Neutrophil (primary cell): ENCODE data around the gene WARS2.

ENCODE experiments used
- H3K27ac ChIP-seq: fragments of 200-600 bp; sonication (generic); 2 replicates; pipeline ENCODE4 v1.5.1; 2016; ENCODE audit warnings: mild to moderate bottlenecking, moderate library complexity
- H3K27me3 ChIP-seq: fragments of 200-600 bp; sonication (generic); 2 replicates; pipeline ENCODE4 v1.6.0; 2016; ENCODE audit warnings: mild to moderate bottlenecking
- H3K36me3 ChIP-seq: fragments of 200-600 bp; sonication (generic); 2 replicates; pipeline ENCODE4 v1.5.1; 2017
- H3K4me1 ChIP-seq, 2 experiments: fragments of 200-600 bp in 1 of 2; sonication (generic) in 1 of 2; 1 replicate in 1 of 2; 2 replicates in 1 of 2; pipeline versions ENCODE4 v1.5.1 to v1.6.1; 2013 to 2016; ENCODE audit warnings: low read depth in 1 of 2, low read length in 1 of 2, mild to moderate bottlenecking in 1 of 2, moderate library complexity in 1 of 2; ENCODE audit not compliant: control insufficient read depth in 1 of 2, insufficient read depth in 1 of 2
- H3K4me3 ChIP-seq, 2 experiments: fragments of 200-600 bp in 1 of 2; sonication (generic) in 1 of 2; 1 replicate in 1 of 2; 2 replicates in 1 of 2; pipeline ENCODE4 v1.5.1; 2013 to 2016; ENCODE audit warnings: low read depth in 1 of 2, low read length in 1 of 2, mild to moderate bottlenecking in 1 of 2, moderate library complexity in 1 of 2
- H3K9me3 ChIP-seq: fragments of 200-600 bp; sonication (generic); 2 replicates; pipeline ENCODE4 v1.5.1; 2016
- CTCF ChIP-seq: fragments of 200-600 bp; sonication (generic); IDR thresholded peaks from 2 replicates; pipeline ENCODE4 v1.5.1; 2016; ENCODE audit warnings: antibody characterized with exemption

The WARS2 gene

GRCh38 chr1:119002028-119002686, 138.3 kb downstream of the WARS2 start:
- Histone ChIP-seq H3K27ac (no peak overlapping the region), H3K9me3 (no peaks in the 10 kb centered on the region), H3K4me3 (no peak overlapping the region)

DNA sequence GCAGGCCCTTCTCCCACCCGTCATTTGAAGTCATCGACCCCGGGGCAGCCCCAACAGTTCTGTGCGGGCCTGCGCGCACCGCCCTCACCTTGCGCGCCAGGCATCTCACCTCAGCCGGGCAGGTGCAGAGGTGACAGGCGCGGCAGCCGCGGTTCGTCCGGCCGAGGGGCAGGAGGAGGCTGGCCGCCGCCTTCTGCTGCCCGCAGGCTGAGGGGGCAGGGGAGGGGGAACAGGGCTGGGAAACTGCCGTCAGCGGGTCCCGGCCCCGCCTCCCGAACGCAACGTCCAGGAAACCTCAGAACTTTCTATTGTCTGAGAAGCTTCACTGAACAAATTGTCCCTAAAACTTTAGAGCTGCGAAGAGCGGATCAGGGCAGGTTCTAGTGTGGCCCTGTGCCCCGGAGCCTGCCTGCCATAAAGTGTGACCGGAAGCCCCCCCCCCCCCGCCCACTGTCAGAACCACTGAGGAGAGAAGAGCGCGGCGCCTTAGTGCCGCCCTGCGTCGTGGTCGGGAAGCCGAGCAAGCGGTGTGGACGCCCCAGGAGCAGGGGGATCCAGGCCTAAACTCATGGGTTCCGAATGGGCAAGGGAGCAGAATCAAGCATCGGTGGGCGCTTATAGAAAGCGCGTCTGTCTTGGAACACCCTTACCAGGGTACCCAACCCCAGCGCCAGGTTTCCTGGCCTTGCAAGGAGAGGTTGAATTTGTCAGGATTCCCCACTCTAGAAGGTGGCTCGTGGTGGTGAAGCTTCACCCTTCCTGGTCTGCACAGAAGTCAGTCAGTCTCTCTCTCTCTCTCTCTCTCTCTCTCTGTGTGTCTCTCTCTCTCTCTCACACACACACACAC, 139.0 kb downstream of the WARS2 start:
- TF ChIP-seq CTCF = no peak
- Histone ChIP-seq H3K4me3 (no peak overlapping the region), H3K36me3 (no peaks in the 10 kb centered on the region), H3K27ac (no peak overlapping the region), H3K4me1 (no peaks in the 10 kb centered on the region), H3K9me3 (no peaks in the 10 kb centered on the region), H3K27me3 (peaks cover 100% of the 10 kb centered on the region)

More at GRCh38 chr1:119002028-119002686, 138.3 kb downstream of the WARS2 start:
- Histone ChIP-seq H3K4me1 (no peaks in the 10 kb centered on the region), H3K36me3 (no peaks in the 10 kb centered on the region), H3K27me3 (peaks cover 100% of the 10 kb centered on the region)
- no peak for TF ChIP-seq CTCF

DNA sequence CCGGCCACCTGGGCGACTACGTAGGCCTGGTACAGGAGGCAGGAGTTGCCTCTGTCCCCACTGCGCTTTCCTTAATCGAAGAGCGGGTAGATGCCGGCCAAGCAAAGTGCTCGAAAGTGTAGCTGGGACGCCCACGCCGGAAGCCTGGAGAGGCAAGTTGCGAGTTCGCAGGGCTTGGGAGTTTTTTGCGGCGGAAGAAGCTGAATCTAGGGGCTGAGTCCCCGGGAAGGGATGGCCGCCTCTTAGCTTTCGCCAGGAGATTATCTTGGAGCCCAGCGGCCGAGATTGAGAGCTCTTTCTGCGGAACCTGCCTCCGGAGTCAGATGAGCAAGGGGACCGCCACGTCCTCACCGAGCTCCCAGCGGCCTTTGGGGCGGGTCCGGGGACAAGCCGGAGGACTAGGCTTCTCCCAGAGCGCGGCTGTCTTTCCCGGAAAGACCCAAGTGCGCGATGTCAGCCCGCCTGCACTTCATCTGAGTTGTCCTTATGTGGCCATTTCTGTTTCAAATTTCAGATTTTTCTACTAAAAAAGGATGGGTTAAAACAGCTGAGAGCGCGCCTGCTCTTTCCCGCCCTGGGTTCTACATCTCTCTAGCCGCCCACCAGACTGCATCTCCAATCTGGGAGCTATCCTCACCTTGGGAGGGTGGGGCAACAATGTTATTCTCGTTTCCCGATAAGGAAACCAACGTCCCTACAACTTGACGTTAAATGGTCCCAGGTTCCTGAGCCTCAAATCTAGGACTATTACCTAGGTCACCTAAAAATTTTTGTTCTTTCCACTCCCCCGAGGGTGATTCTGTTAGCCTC, 139.9 kb downstream of the WARS2 start:
- Histone ChIP-seq H3K27ac (no peak overlapping the region), H3K4me1 (no peaks in the 10 kb centered on the region), H3K27me3 (peaks cover 100% of the 10 kb centered on the region), H3K36me3 (no peaks in the 10 kb centered on the region), H3K9me3 (no peaks in the 10 kb centered on the region), H3K4me3 (no peak overlapping the region)
- no peak for TF ChIP-seq CTCF

GRCh38 chr1:118999348-119000071, 140.9 kb downstream of the WARS2 start:
- no peaks in the 10 kb centered on the region for H3K9me3 ChIP-seq
- H3K27me3 ChIP-seq = peaks cover 100% of the 10 kb centered on the region
- H3K27ac ChIP-seq = no peak overlapping the region
- no peaks in the 10 kb centered on the region for H3K4me1 ChIP-seq
- H3K36me3 ChIP-seq = no peaks in the 10 kb centered on the region
- H3K4me3 ChIP-seq = no peak overlapping the region
- no peak for TF ChIP-seq CTCF

GRCh38 chr1:118998171-118998570, 142.3 kb downstream of the WARS2 start:
- peaks cover 100% of the 10 kb centered on the region for H3K27me3 ChIP-seq
- H3K4me3 ChIP-seq = no peak overlapping the region
- no peak overlapping the region for H3K27ac ChIP-seq
- TF ChIP-seq CTCF = no peak
- no peaks in the 10 kb centered on the region for H3K9me3 ChIP-seq
- no peaks in the 10 kb centered on the region for H3K4me1 ChIP-seq
- no peaks in the 10 kb centered on the region for H3K36me3 ChIP-seq
